ENCODE measurements around the gene TMPRSS4. TPM values are rescaled to one million over a fixed set of nuclear protein-coding genes. Genes with fewer than 3 reads are reported as not detected.

The TMPRSS4 gene
- total and polyA plus RNA-seq, 2 of the 4 experiments (the other 2 are of a cell fraction), result not detected

DNA sequence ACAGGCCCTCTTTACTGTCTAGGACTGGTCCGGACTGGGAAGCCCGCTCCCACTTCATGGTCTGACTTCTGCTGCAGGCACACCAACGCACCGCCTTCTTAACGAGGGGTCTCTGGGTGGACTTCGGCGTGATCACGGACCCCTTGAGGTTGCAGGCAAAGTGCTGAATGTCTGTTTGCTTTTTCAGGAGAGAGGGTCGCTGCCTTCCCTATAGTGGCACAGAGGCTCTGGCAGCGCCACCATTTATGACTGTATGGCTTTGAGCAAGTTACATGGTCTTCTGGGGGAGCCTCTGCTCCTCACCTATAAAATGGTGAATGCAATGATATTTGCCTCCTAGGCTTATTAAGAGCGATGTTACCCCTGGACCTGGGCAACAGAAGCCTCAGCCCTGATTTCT lies 77.1 kb downstream of the TMPRSS4 start:
- Histone ChIP-seq H3K23ac (ENCODE audit: low read depth, low read length) (no peak overlapping the region; the same call in 1 of the 2 replicates), H3K9me1 (ENCODE audit: insufficient read depth, low read length) (no peaks in the 10 kb centered on the region), H4K91ac (ENCODE audit: insufficient read depth, low read depth, low read length) (no peak overlapping the region), H4K20me1 (ENCODE audit: insufficient read depth, low read length) (no peaks in the 10 kb centered on the region), H3K18ac (ENCODE audit: low read depth, low read length) (no peak overlapping the region), H3K27ac (ENCODE audit: insufficient read depth, low read length) (no peak overlapping the region), H2AK9ac (replicated peaks; ENCODE audit: low read depth, low read length, poor library complexity) (no peak overlapping the region), H3K4me1 (ENCODE audit: control insufficient read depth, insufficient read depth, low read length) (no peaks in the 10 kb centered on the region; the same call in 1 of the 2 replicates), H2BK5ac (ENCODE audit: low read depth, low read length, poor library complexity, severe bottlenecking) (no peak overlapping the region), H2AK5ac (ENCODE audit: low read depth, low read length) (no peak overlapping the region), H3K9ac (ENCODE audit: low read depth, low read length) (no peak overlapping the region), H3K27me3 (ENCODE audit: control insufficient read depth, insufficient read depth, low read length) (peaks cover 83% of the 10 kb centered on the region), H3K4ac (ENCODE audit: low read depth, low read length) (no peak overlapping the region), H2BK20ac (ENCODE audit: low read depth, low read length) (no peak overlapping the region; the same call in 1 of the 2 replicates), H4K5ac (ENCODE audit: low read depth, low read length) (no peak overlapping the region), H2AFZ (replicated peaks; ENCODE audit: low read length, poor library complexity) (no peak overlapping the region), H3K36me3 (ENCODE audit: control insufficient read depth, insufficient read depth, low read length) (no peaks in the 10 kb centered on the region), H3K9me3 (ENCODE audit: control insufficient read depth, insufficient read depth, low read length) (no peaks in the 10 kb centered on the region), H4K8ac (ENCODE audit: low read depth in 2 of 2, low read length in 2 of 2) (no peak overlapping the region), H3K14ac (replicated peaks; ENCODE audit: low read depth, low read length) (no peak overlapping the region), H3K79me1 (ENCODE audit: low read depth in 1 of 2, low read length in 2 of 2) (no peaks in the 10 kb centered on the region), H3K4me3 (ENCODE audit: insufficient read depth, low read depth, low read length) (no peak overlapping the region), H2BK120ac (ENCODE audit: low read depth, low read length) (no peak overlapping the region), H3K4me2 (ENCODE audit: low read depth, low read length) (no peak overlapping the region), H2BK15ac (ENCODE audit: low read depth, low read length) (no peak overlapping the region), H3K56ac (ENCODE audit: extremely low read depth, insufficient read depth, low read length) (no peak overlapping the region)
- in situ Hi-C loops (cut with MboI; ENCODE audit: low sequenced_read_pairs), result no loop called here
- dilution Hi-C loops (cut with HindIII; ENCODE audit: low sequenced_read_pairs, unreplicated experiment), result no loop called here
- CTCF ChIA-PET, result no interaction called here
- 73% methylated on average over 10 of the region's 11 CpGs; no CpG with 5 or more reads in 1 of the 2 experiments for WGBS, 2 experiments (ENCODE audit: extremely low coverage in 2 of 2, insufficient read length in 1 of 2)
- intact Hi-C loops (cut with micrococcal nuclease), result no loop called here
- BruUV-seq (replicated peaks), result no TSS peak
- TF ChIP-seq MAZ (IDR thresholded peaks at IDR 0.05; ENCODE audit: borderline replicate concordance, low read depth, low read length) (no peak), SMC3 (IDR thresholded peaks at IDR 0.05; ENCODE audit: low read depth, low read length) (no peak), RFX5 (IDR thresholded peaks at IDR 0.05; ENCODE audit: low read depth, low read length) (no peak)
- TF ChIP-seq, protein P1, sequence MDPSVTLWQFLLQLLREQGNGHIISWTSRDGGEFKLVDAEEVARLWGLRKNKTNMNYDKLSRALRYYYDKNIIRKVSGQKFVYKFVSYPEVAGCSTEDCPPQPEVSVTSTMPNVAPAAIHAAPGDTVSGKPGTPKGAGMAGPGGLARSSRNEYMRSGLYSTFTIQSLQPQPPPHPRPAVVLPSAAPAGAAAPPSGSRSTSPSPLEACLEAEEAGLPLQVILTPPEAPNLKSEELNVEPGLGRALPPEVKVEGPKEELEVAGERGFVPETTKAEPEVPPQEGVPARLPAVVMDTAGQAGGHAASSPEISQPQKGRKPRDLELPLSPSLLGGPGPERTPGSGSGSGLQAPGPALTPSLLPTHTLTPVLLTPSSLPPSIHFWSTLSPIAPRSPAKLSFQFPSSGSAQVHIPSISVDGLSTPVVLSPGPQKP (IDR thresholded peaks at IDR 0.05; ENCODE audit: borderline replicate concordance, low read depth, low read length), result no peak
- no peak for DNase-seq
- POLR2A ChIA-PET (ENCODE audit: unreplicated experiment), result no interaction called here
- no peak for ATAC-seq (ENCODE audit: low read depth)

Data from IMR-90 (cell line).